ENCODE measurements around the gene TICAM2. TPM values are rescaled to one million over a fixed set of nuclear protein-coding genes. Genes with fewer than 3 reads are reported as not detected.

Gene TICAM2
- total RNA-seq, 4 donors from 2014 or later = 0.80 to 3.3 TPM; not detected in 2

- no peak overlapping the region for H3K27ac ChIP-seq
- TF ChIP-seq CTCF (IDR thresholded peaks at IDR 0.05) (no peak), POLR2A (IDR thresholded peaks at IDR 0.05) (no peak)
- no peaks in the 10 kb centered on the region for H3K9me3 ChIP-seq
- no peaks in the 10 kb centered on the region for H3K4me1 ChIP-seq
- no peaks in the 10 kb centered on the region for H3K27me3 ChIP-seq
- no peak overlapping the region for H3K4me3 ChIP-seq
- no peak for DNase-seq
- no peaks in the 10 kb centered on the region for H3K36me3 ChIP-seq
Observed at GRCh38 chr5:115640274-115640673, 38.0 kb upstream of the TICAM2 start.

- H3K4me1 ChIP-seq = peaks cover 0 to 1% (median 0%) of the 10 kb centered on the region in 4 donors
- TF ChIP-seq CTCF (IDR thresholded peaks at IDR 0.05) (no peak), POLR2A (IDR thresholded peaks at IDR 0.05) (no peak)
- no peaks in the 10 kb centered on the region for H3K27me3 ChIP-seq
- no peaks in the 10 kb centered on the region for H3K36me3 ChIP-seq
- DNase-seq = no peak
- no peak overlapping the region for H3K27ac ChIP-seq
- no peak overlapping the region for H3K4me3 ChIP-seq
- H3K9me3 ChIP-seq = no peaks in the 10 kb centered on the region
Observed at GRCh38 chr5:115639377-115639776, 37.1 kb upstream of the TICAM2 start.

GRCh38 chr5:115637507-115637906 is 35.2 kb upstream of the TICAM2 start:
- Histone ChIP-seq H3K4me3 (no peak overlapping the region), H3K27ac (no peak overlapping the region), H3K27me3 (no peaks in the 10 kb centered on the region), H3K9me3 (no peaks in the 10 kb centered on the region), H3K4me1 (peaks cover 0 to 9% (median 0%) of the 10 kb centered on the region in 4 donors), H3K36me3 (no peaks in the 10 kb centered on the region)
- TF ChIP-seq CTCF (IDR thresholded peaks at IDR 0.05) = no peak
- DNase-seq = no peak

GRCh38 chr5:115636008-115636407 is 33.7 kb upstream of the TICAM2 start:
- no peaks in the 10 kb centered on the region for H3K36me3 ChIP-seq
- H3K27me3 ChIP-seq = no peaks in the 10 kb centered on the region
- H3K4me3 ChIP-seq = no peak overlapping the region
- no peak for DNase-seq
- TF ChIP-seq CTCF (IDR thresholded peaks at IDR 0.05) = no peak
- H3K27ac ChIP-seq = no peak overlapping the region
- no peaks in the 10 kb centered on the region for H3K9me3 ChIP-seq
- H3K4me1 ChIP-seq = peaks cover 0 to 9% (median 0%) of the 10 kb centered on the region in 4 donors

GRCh38 chr5:115634343-115635132 is 32.3 kb upstream of the TICAM2 start:
- DNase-seq = peak; percentile 89 to 96 (median 95)
- H3K4me1 ChIP-seq = peaks cover 0 to 9% (median 0%) of the 10 kb centered on the region in 4 donors
- peak overlapping the region; percentile 20 to 62 (median 50) for H3K27ac ChIP-seq
- TF ChIP-seq POLR2A (IDR thresholded peaks at IDR 0.05) (no peak), CTCF (IDR thresholded peaks at IDR 0.05) (peak; percentile 48 to 96 (median 92))
- H3K36me3 ChIP-seq = no peaks in the 10 kb centered on the region
- H3K4me3 ChIP-seq = peak overlapping the region in 3 of 4 donors; percentile 12 to 40 (median 35)
- no peaks in the 10 kb centered on the region for H3K9me3 ChIP-seq
- no peaks in the 10 kb centered on the region for H3K27me3 ChIP-seq

Data from Peyer's patch (tissue), 4 donors.